ENCODE data around the gene NCAPH2. TPM values are rescaled to one million over a fixed set of nuclear protein-coding genes. Genes with fewer than 3 reads are reported as not detected.

NCAPH2 gene
- total and polyA plus RNA-seq, 2 experiments from 2014 or later: 28.6 to 61.0 TPM

- Histone ChIP-seq H3K9me2 (ENCODE audit: insufficient read depth) (no peaks in the 10 kb centered on the region), H3K4me2 (ENCODE audit: unreplicated experiment) (no peak overlapping the region), H3K9ac (no peak overlapping the region), H3K79me2 (ENCODE audit: insufficient read depth) (no peaks in the 10 kb centered on the region), H3K27ac (no peak overlapping the region), H3K4me1 (ENCODE audit: insufficient read depth) (no peaks in the 10 kb centered on the region), H3K27me3 (replicated peaks; ENCODE audit: insufficient read depth) (no peaks in the 10 kb centered on the region), H2AFZ (no peak overlapping the region), H3F3A (ENCODE audit: insufficient read depth) (no peaks in the 10 kb centered on the region), H3K9me3 (ENCODE audit: low read depth) (no peaks in the 10 kb centered on the region), H3K4me3 (no peak overlapping the region), H4K20me1 (ENCODE audit: insufficient read depth) (no peaks in the 10 kb centered on the region), H3K36me3 (ENCODE audit: low read depth) (no peaks in the 10 kb centered on the region)
- no peak for TF ChIP-seq EZH2 (IDR thresholded peaks at IDR 0.05; ENCODE audit: insufficient read depth, poor library complexity, severe bottlenecking)
- no peak for TF ChIP-seq EZH2phosphoT487 (IDR thresholded peaks at IDR 0.05; ENCODE audit: insufficient read depth, low read depth)
- in situ Hi-C loops (cut with MboI): no loop called here
- 82 to 91% methylated on average over 8 of the region's 8 CpGs for WGBS, 2 experiments (ENCODE audit: low coverage in 1 of 2, low lambda C conversion rate in 2 of 2, missing lambda C conversion rate in 2 of 2)
- DNase-seq: no peak
These were observed 61.0 kb downstream of the NCAPH2 start for GRCh38 chr22:50569041-50569459.

GRCh38 chr22:50569896-50570535 is 62.0 kb downstream of the NCAPH2 start:
- in situ Hi-C loops (cut with MboI): no loop called here
- Histone ChIP-seq H3K4me3 (no peak overlapping the region), H4K20me1 (ENCODE audit: insufficient read depth) (no peaks in the 10 kb centered on the region), H2AFZ (no peak overlapping the region), H3K27ac (no peak overlapping the region), H3K79me2 (ENCODE audit: insufficient read depth) (no peaks in the 10 kb centered on the region), H3K9me3 (ENCODE audit: low read depth) (no peaks in the 10 kb centered on the region), H3K4me2 (ENCODE audit: unreplicated experiment) (no peak overlapping the region), H3K27me3 (replicated peaks; ENCODE audit: insufficient read depth) (no peaks in the 10 kb centered on the region), H3K4me1 (ENCODE audit: insufficient read depth) (no peaks in the 10 kb centered on the region), H3K36me3 (ENCODE audit: low read depth) (no peaks in the 10 kb centered on the region), H3K9me2 (ENCODE audit: insufficient read depth) (no peaks in the 10 kb centered on the region), H3K9ac (no peak overlapping the region), H3F3A (ENCODE audit: insufficient read depth) (no peaks in the 10 kb centered on the region)
- TF ChIP-seq EZH2phosphoT487 (IDR thresholded peaks at IDR 0.05; ENCODE audit: insufficient read depth, low read depth) (no peak), EZH2 (IDR thresholded peaks at IDR 0.05; ENCODE audit: insufficient read depth, poor library complexity, severe bottlenecking) (no peak)
- DNase-seq: no peak
- 81% methylated on average over 11 to 13 of the region's 13 CpGs for WGBS, 2 experiments (ENCODE audit: low coverage in 1 of 2, low lambda C conversion rate in 2 of 2, missing lambda C conversion rate in 2 of 2)

- Histone ChIP-seq H4K20me1 (ENCODE audit: insufficient read depth) (no peaks in the 10 kb centered on the region), H3K27ac (no peak overlapping the region), H2AFZ (no peak overlapping the region), H3K9me2 (ENCODE audit: insufficient read depth) (no peaks in the 10 kb centered on the region), H3K27me3 (replicated peaks; ENCODE audit: insufficient read depth) (no peaks in the 10 kb centered on the region), H3K4me2 (ENCODE audit: unreplicated experiment) (no peak overlapping the region), H3K4me1 (ENCODE audit: insufficient read depth) (no peaks in the 10 kb centered on the region), H3K79me2 (ENCODE audit: insufficient read depth) (no peaks in the 10 kb centered on the region), H3K36me3 (ENCODE audit: low read depth) (no peaks in the 10 kb centered on the region), H3K4me3 (no peak overlapping the region), H3K9ac (no peak overlapping the region), H3K9me3 (ENCODE audit: low read depth) (no peaks in the 10 kb centered on the region), H3F3A (ENCODE audit: insufficient read depth) (no peaks in the 10 kb centered on the region)
- TF ChIP-seq EZH2phosphoT487 (IDR thresholded peaks at IDR 0.05; ENCODE audit: insufficient read depth, low read depth): no peak
- TF ChIP-seq EZH2 (IDR thresholded peaks at IDR 0.05; ENCODE audit: insufficient read depth, poor library complexity, severe bottlenecking): no peak
- no peak for DNase-seq
- 90 to 92% methylated on average over 12 of the region's 12 CpGs for WGBS, 2 experiments (ENCODE audit: low coverage in 1 of 2, low lambda C conversion rate in 2 of 2, missing lambda C conversion rate in 2 of 2)
- in situ Hi-C loops (cut with MboI): no loop called here
These were observed 62.8 kb downstream of the NCAPH2 start for GRCh38 chr22:50570861-50571260.

GRCh38 chr22:50571264-50572175 is 63.5 kb downstream of the NCAPH2 start:
- Histone ChIP-seq H3K9me2 (ENCODE audit: insufficient read depth) (no peaks in the 10 kb centered on the region), H3K4me2 (ENCODE audit: unreplicated experiment) (no peak overlapping the region), H3K9me3 (ENCODE audit: low read depth) (no peaks in the 10 kb centered on the region), H3K27ac (no peak overlapping the region), H4K20me1 (ENCODE audit: insufficient read depth) (no peaks in the 10 kb centered on the region), H2AFZ (no peak overlapping the region), H3K9ac (no peak overlapping the region), H3K4me1 (ENCODE audit: insufficient read depth) (no peaks in the 10 kb centered on the region), H3K27me3 (replicated peaks; ENCODE audit: insufficient read depth) (no peaks in the 10 kb centered on the region), H3K79me2 (ENCODE audit: insufficient read depth) (no peaks in the 10 kb centered on the region), H3K4me3 (no peak overlapping the region), H3K36me3 (ENCODE audit: low read depth) (no peaks in the 10 kb centered on the region), H3F3A (ENCODE audit: insufficient read depth) (no peaks in the 10 kb centered on the region)
- DNase-seq: no peak
- in situ Hi-C loops (cut with MboI): no loop called here
- no peak for TF ChIP-seq EZH2 (IDR thresholded peaks at IDR 0.05; ENCODE audit: insufficient read depth, poor library complexity, severe bottlenecking)
- TF ChIP-seq EZH2phosphoT487 (IDR thresholded peaks at IDR 0.05; ENCODE audit: insufficient read depth, low read depth): no peak
- WGBS, 2 experiments (ENCODE audit: low coverage in 1 of 2, low lambda C conversion rate in 2 of 2, missing lambda C conversion rate in 2 of 2): 78 to 80% methylated on average over 26 of the region's 26 CpGs

Measured in GM23248 (cell line).